SH-SY5Y (cell line): ENCODE measurements around the gene GREB1.

ENCODE experiments used
- GATA2 ChIP-seq: IDR thresholded peaks from 2 replicates; pipeline ENCODE4 v1.6.1; 2011; ENCODE audit warnings: mild to moderate bottlenecking, low read depth, low read length
- GATA3 ChIP-seq: IDR thresholded peaks from 2 replicates; pipeline ENCODE4 v1.6.1; 2011; ENCODE audit warnings: low read depth, mild to moderate bottlenecking, low read length, moderate library complexity

GRCh38 chr2:11629851-11630250 lies 96.0 kb downstream of the GREB1 start:
- TF ChIP-seq GATA2 (no peak), GATA3 (no peak)
